ENCODE measurements around the gene OR52E4.

The OR52E4 gene

GRCh38 chr11:5880329-5880728, at the start of gene OR52E4:
Gene OR52E4 (plus strand): TSS chr11:5880629. CDS start chr11:5884293, 3,664 bp downstream.
- Histone ChIP-seq H3K9ac (ENCODE audit: low read length) (no peak within 1 kb of the TSS), H3K4me3 (ENCODE audit: low read length) (no peak within 1 kb of the TSS), H3K4me1 (ENCODE audit: control insufficient read depth, insufficient read depth, low read length) (no peaks in the 10 kb centered on the region), H3K27me3 (ENCODE audit: control insufficient read depth, insufficient read depth, low read length) (no peaks in the 10 kb centered on the region), H3K9me3 (ENCODE audit: control insufficient read depth, low read length) (no peaks in the 10 kb centered on the region), H3K36me3 (ENCODE audit: control insufficient read depth, insufficient read depth, low read length) (no peaks in the 10 kb centered on the region)

- H3K4me3 ChIP-seq (ENCODE audit: low read length), result no peak overlapping the region
- no peaks in the 10 kb centered on the region for H3K9me3 ChIP-seq (ENCODE audit: control insufficient read depth, low read length)
- no peaks in the 10 kb centered on the region for H3K36me3 ChIP-seq (ENCODE audit: control insufficient read depth, insufficient read depth, low read length)
- H3K4me1 ChIP-seq (ENCODE audit: control insufficient read depth, insufficient read depth, low read length), result no peaks in the 10 kb centered on the region
- H3K27me3 ChIP-seq (ENCODE audit: control insufficient read depth, insufficient read depth, low read length), result no peaks in the 10 kb centered on the region
- no peak overlapping the region for H3K9ac ChIP-seq (ENCODE audit: low read length)
These were observed 49.1 kb upstream of the OR52E4 start for GRCh38 chr11:5831196-5831829.

GRCh38 chr11:5833446-5833845, 47.0 kb upstream of the OR52E4 start:
- H3K4me3 ChIP-seq (ENCODE audit: low read length), result no peak overlapping the region

GRCh38 chr11:5837695-5838094, 42.7 kb upstream of the OR52E4 start:
- Histone ChIP-seq H3K4me1 (ENCODE audit: control insufficient read depth, insufficient read depth, low read length) (no peaks in the 10 kb centered on the region), H3K36me3 (ENCODE audit: control insufficient read depth, insufficient read depth, low read length) (no peaks in the 10 kb centered on the region), H3K9ac (ENCODE audit: low read length) (no peak overlapping the region), H3K27me3 (ENCODE audit: control insufficient read depth, insufficient read depth, low read length) (no peaks in the 10 kb centered on the region), H3K9me3 (ENCODE audit: control insufficient read depth, low read length) (no peaks in the 10 kb centered on the region), H3K4me3 (ENCODE audit: low read length) (no peak overlapping the region)

More at GRCh38 chr11:5833446-5833845, 47.0 kb upstream of the OR52E4 start:
- Histone ChIP-seq H3K4me1 (ENCODE audit: control insufficient read depth, insufficient read depth, low read length) (no peaks in the 10 kb centered on the region), H3K9me3 (ENCODE audit: control insufficient read depth, low read length) (no peaks in the 10 kb centered on the region), H3K27me3 (ENCODE audit: control insufficient read depth, insufficient read depth, low read length) (no peaks in the 10 kb centered on the region), H3K9ac (ENCODE audit: low read length) (no peak overlapping the region), H3K36me3 (ENCODE audit: control insufficient read depth, insufficient read depth, low read length) (no peaks in the 10 kb centered on the region)

GRCh38 chr11:5841797-5842196, 38.6 kb upstream of the OR52E4 start, which contains the start of gene OR52E6:
Gene OR52E6 (minus strand): TSS chr11:5841897. CDS start chr11:5841897, 0 bp downstream.
- Histone ChIP-seq H3K4me1 (ENCODE audit: control insufficient read depth, insufficient read depth, low read length) (no peaks in the 10 kb centered on the region), H3K9ac (ENCODE audit: low read length) (no peak within 1 kb of the TSS), H3K36me3 (ENCODE audit: control insufficient read depth, insufficient read depth, low read length) (no peaks in the 10 kb centered on the region), H3K4me3 (ENCODE audit: low read length) (no peak within 1 kb of the TSS), H3K27me3 (ENCODE audit: control insufficient read depth, insufficient read depth, low read length) (no peaks in the 10 kb centered on the region), H3K9me3 (ENCODE audit: control insufficient read depth, low read length) (no peaks in the 10 kb centered on the region)

GRCh38 chr11:5846701-5847100, 33.7 kb upstream of the OR52E4 start:
- Histone ChIP-seq H3K4me1 (ENCODE audit: control insufficient read depth, insufficient read depth, low read length) (no peaks in the 10 kb centered on the region), H3K4me3 (ENCODE audit: low read length) (no peak overlapping the region), H3K36me3 (ENCODE audit: control insufficient read depth, insufficient read depth, low read length) (no peaks in the 10 kb centered on the region), H3K27me3 (ENCODE audit: control insufficient read depth, insufficient read depth, low read length) (no peaks in the 10 kb centered on the region), H3K9ac (ENCODE audit: low read length) (no peak overlapping the region), H3K9me3 (ENCODE audit: control insufficient read depth, low read length) (no peaks in the 10 kb centered on the region)

GRCh38 chr11:5847711-5848110, 32.7 kb upstream of the OR52E4 start:
- Histone ChIP-seq H3K4me3 (ENCODE audit: low read length) (no peak overlapping the region), H3K9me3 (ENCODE audit: control insufficient read depth, low read length) (no peaks in the 10 kb centered on the region), H3K4me1 (ENCODE audit: control insufficient read depth, insufficient read depth, low read length) (no peaks in the 10 kb centered on the region), H3K9ac (ENCODE audit: low read length) (no peak overlapping the region), H3K36me3 (ENCODE audit: control insufficient read depth, insufficient read depth, low read length) (no peaks in the 10 kb centered on the region), H3K27me3 (ENCODE audit: control insufficient read depth, insufficient read depth, low read length) (no peaks in the 10 kb centered on the region)

GRCh38 chr11:5851002-5851401, 29.4 kb upstream of the OR52E4 start:
- no peak overlapping the region for H3K4me3 ChIP-seq (ENCODE audit: low read length)
- H3K27me3 ChIP-seq (ENCODE audit: control insufficient read depth, insufficient read depth, low read length), result no peaks in the 10 kb centered on the region
- H3K9me3 ChIP-seq (ENCODE audit: control insufficient read depth, low read length), result no peaks in the 10 kb centered on the region
- H3K9ac ChIP-seq (ENCODE audit: low read length), result no peak overlapping the region
- H3K4me1 ChIP-seq (ENCODE audit: control insufficient read depth, insufficient read depth, low read length), result no peaks in the 10 kb centered on the region
- no peaks in the 10 kb centered on the region for H3K36me3 ChIP-seq (ENCODE audit: control insufficient read depth, insufficient read depth, low read length)

GRCh38 chr11:5857590-5857989, 22.8 kb upstream of the OR52E4 start, which contains the start of gene OR52E8:
Gene OR52E8 (minus strand): TSS chr11:5857690. CDS start chr11:5857690, 0 bp downstream.
- no peak within 1 kb of the TSS for H3K9ac ChIP-seq (ENCODE audit: low read length)
- no peak within 1 kb of the TSS for H3K4me3 ChIP-seq (ENCODE audit: low read length)
- no peaks in the 10 kb centered on the region for H3K4me1 ChIP-seq (ENCODE audit: control insufficient read depth, insufficient read depth, low read length)
- no peaks in the 10 kb centered on the region for H3K36me3 ChIP-seq (ENCODE audit: control insufficient read depth, insufficient read depth, low read length)
- no peaks in the 10 kb centered on the region for H3K9me3 ChIP-seq (ENCODE audit: control insufficient read depth, low read length)
- H3K27me3 ChIP-seq (ENCODE audit: control insufficient read depth, insufficient read depth, low read length), result no peaks in the 10 kb centered on the region

GRCh38 chr11:5865826-5866225, 14.6 kb upstream of the OR52E4 start:
- Histone ChIP-seq H3K9ac (ENCODE audit: low read length) (no peak overlapping the region), H3K36me3 (ENCODE audit: control insufficient read depth, insufficient read depth, low read length) (no peaks in the 10 kb centered on the region), H3K4me1 (ENCODE audit: control insufficient read depth, insufficient read depth, low read length) (no peaks in the 10 kb centered on the region), H3K9me3 (ENCODE audit: control insufficient read depth, low read length) (no peaks in the 10 kb centered on the region), H3K27me3 (ENCODE audit: control insufficient read depth, insufficient read depth, low read length) (no peaks in the 10 kb centered on the region), H3K4me3 (ENCODE audit: low read length) (no peak overlapping the region)

- no peak overlapping the region for H3K9ac ChIP-seq (ENCODE audit: low read length)
- no peaks in the 10 kb centered on the region for H3K9me3 ChIP-seq (ENCODE audit: control insufficient read depth, low read length)
- no peaks in the 10 kb centered on the region for H3K4me1 ChIP-seq (ENCODE audit: control insufficient read depth, insufficient read depth, low read length)
- H3K4me3 ChIP-seq (ENCODE audit: low read length), result no peak overlapping the region
- H3K36me3 ChIP-seq (ENCODE audit: control insufficient read depth, insufficient read depth, low read length), result no peaks in the 10 kb centered on the region
- no peaks in the 10 kb centered on the region for H3K27me3 ChIP-seq (ENCODE audit: control insufficient read depth, insufficient read depth, low read length)
These were observed 1.9 kb upstream of the OR52E4 start for GRCh38 chr11:5878564-5878963.

- Histone ChIP-seq H3K36me3 (ENCODE audit: control insufficient read depth, insufficient read depth, low read length) (no peaks in the 10 kb centered on the region), H3K9me3 (ENCODE audit: control insufficient read depth, low read length) (no peaks in the 10 kb centered on the region), H3K27me3 (ENCODE audit: control insufficient read depth, insufficient read depth, low read length) (no peaks in the 10 kb centered on the region), H3K4me1 (ENCODE audit: control insufficient read depth, insufficient read depth, low read length) (no peaks in the 10 kb centered on the region), H3K9ac (ENCODE audit: low read length) (no peak overlapping the region), H3K4me3 (ENCODE audit: low read length) (no peak overlapping the region)
These were observed 1.3 kb downstream of the OR52E4 start for GRCh38 chr11:5881756-5882155.

- no peak overlapping the region for H3K4me3 ChIP-seq (ENCODE audit: low read length)
- no peaks in the 10 kb centered on the region for H3K4me1 ChIP-seq (ENCODE audit: control insufficient read depth, insufficient read depth, low read length)
- no peaks in the 10 kb centered on the region for H3K9me3 ChIP-seq (ENCODE audit: control insufficient read depth, low read length)
- H3K9ac ChIP-seq (ENCODE audit: low read length), result no peak overlapping the region
- H3K27me3 ChIP-seq (ENCODE audit: control insufficient read depth, insufficient read depth, low read length), result no peaks in the 10 kb centered on the region
- H3K36me3 ChIP-seq (ENCODE audit: control insufficient read depth, insufficient read depth, low read length), result no peaks in the 10 kb centered on the region
These were observed 6.7 kb downstream of the OR52E4 start for GRCh38 chr11:5887172-5887571.

All from mucosa of stomach (tissue), 1 donor.